Natural killer cell (primary cell): ENCODE measurements around the gene GSTM3. TPM values are rescaled to one million over a fixed set of nuclear protein-coding genes. Genes with fewer than 3 reads are reported as not detected.

Experiments used
- ATAC-seq, 3 donors: fragments of 150-1000 bp in 2 of 3; fragments of 200-7000 bp in 1 of 3; cut with Tn5 transposase; 1 replicate in 1 of 3; 2 replicates in 2 of 3; pipeline ENCODE4 v1.10.0; 2021; ENCODE audit warnings: mild to moderate bottlenecking in 2 of 3, moderate library complexity in 2 of 3
- DNase-seq, 2 donors: peaks; one replicate each; pipeline versions ENCODE4 v3.0.0 to v3.0.0-alpha.2; 2013 to 2021; ENCODE audit warnings: mixed read lengths in 1 of 2
- H3K27ac ChIP-seq: one replicate; pipeline ENCODE4 v1.5.1; 2013; ENCODE audit warnings: mild to moderate bottlenecking, low read length
- H3K27me3 ChIP-seq: one replicate; pipeline ENCODE4 v1.6.1; 2013; ENCODE audit warnings: low read length; ENCODE audit not compliant: control insufficient read depth, insufficient read depth
- H3K36me3 ChIP-seq: one replicate; pipeline ENCODE4 v1.6.1; 2013; ENCODE audit warnings: low read length; ENCODE audit not compliant: control insufficient read depth, insufficient read depth
- H3K4me1 ChIP-seq: one replicate; pipeline ENCODE4 v1.6.1; 2013; ENCODE audit warnings: low read length; ENCODE audit not compliant: control insufficient read depth, insufficient read depth
- H3K4me3 ChIP-seq: one replicate; pipeline ENCODE4 v1.5.1; 2013; ENCODE audit warnings: low read length
- H3K9me3 ChIP-seq: one replicate; pipeline ENCODE4 v1.6.1; 2013; ENCODE audit warnings: low read length; ENCODE audit not compliant: control insufficient read depth, insufficient read depth
- H3K27ac Mint-ChIP-seq, 2 donors: one replicate each; pipeline ENCODE4 v1.8.0; 2022; ENCODE audit warnings: mild to moderate bottlenecking in 2 of 2, mixed read lengths in 2 of 2, moderate library complexity in 1 of 2
- H3K27me3 Mint-ChIP-seq, 2 donors: one replicate each; pipeline ENCODE4 v1.8.0; 2022; ENCODE audit warnings: low read depth in 2 of 2, mixed read lengths in 2 of 2
- H3K36me3 Mint-ChIP-seq: one replicate; pipeline ENCODE4 v1.8.0; 2022; ENCODE audit warnings: mixed read lengths
- H3K4me1 Mint-ChIP-seq, 2 donors: one replicate each; pipeline ENCODE4 v1.8.0; 2022; ENCODE audit warnings: mixed read lengths in 2 of 2
- H3K4me3 Mint-ChIP-seq: one replicate; pipeline ENCODE4 v1.8.0; 2022; ENCODE audit warnings: mild to moderate bottlenecking, moderate library complexity, mixed read lengths
- H3K9me3 Mint-ChIP-seq, 2 donors: one replicate each; pipeline ENCODE4 v1.8.0; 2022; ENCODE audit warnings: mixed read lengths in 2 of 2
- WGBS: methylation state at CpG from one replicate; pipeline ENCODE4 v1.1.7; 2013; ENCODE audit warnings: missing lambda C conversion rate; ENCODE audit not compliant: insufficient coverage; 5-methylcytosine and 5-hydroxymethylcytosine counted together
- intact Hi-C: fragments of 100-400 bp; cut with micrococcal nuclease; formaldehyde crosslinking; loops from one replicate; pipeline ENCODE4 v1.14.2; 2022
- total RNA-seq, 4 donors: library from RNA; stranded (reverse); fragments of 120-200 nt in 1 of 4; gene quantifications; one replicate each; pipeline versions ENCODE4 v1.2.3 to v1.2.4, GENCODE V29; 2013 to 2022
- TF ChIP-seq, protein P1 (sequence below): fragments of 200-600 bp; IDR thresholded peaks from one replicate; pipeline ENCODE4 v1.8.0; 2022; ENCODE audit warnings: antibody characterized with exemption

Gene GSTM3
- total RNA-seq, 3 donors from 2014 or later (not counting 1 experiment from before 2014, with no cell fraction given) = 1.7 to 3.0 (median 3.0) TPM

DNA sequence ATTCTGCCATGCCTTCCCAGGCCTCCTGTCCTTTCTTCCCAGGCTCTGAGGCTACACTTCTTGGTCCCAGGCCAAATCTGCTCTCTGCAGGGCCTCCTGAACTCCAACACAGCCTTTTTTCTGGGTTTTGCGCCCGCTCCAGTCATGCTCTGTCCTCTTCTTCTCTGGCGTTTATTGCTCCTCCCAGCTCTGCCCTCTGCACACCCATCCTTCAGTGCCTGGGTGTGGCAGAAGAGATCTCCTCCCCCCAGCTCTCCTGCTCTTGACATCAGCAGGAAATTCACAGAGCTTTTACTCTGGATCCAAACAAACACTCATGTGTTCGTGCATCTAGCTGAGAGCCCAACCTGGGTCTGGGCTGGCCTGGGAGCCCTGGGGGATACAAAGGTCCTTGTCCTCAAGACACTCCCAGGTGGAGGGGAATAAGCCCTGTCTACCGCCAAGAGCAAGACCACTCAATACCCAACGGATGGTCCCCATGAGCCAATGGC, 45.7 kb upstream of the GSTM3 start:
- Mint-ChIP-seq H3K4me1 (peaks cover 51 to 57% of the 10 kb centered on the region in 2 donors), H3K4me3 (no peak overlapping the region), H3K9me3 (no peaks in the 10 kb centered on the region), H3K27ac (no peak overlapping the region), H3K27me3 (peaks cover 36 to 51% of the 10 kb centered on the region in 2 donors), H3K36me3 (no peaks in the 10 kb centered on the region)
- Histone ChIP-seq H3K27me3 (no peaks in the 10 kb centered on the region), H3K4me3 (no peak overlapping the region), H3K36me3 (no peaks in the 10 kb centered on the region), H3K27ac (no peak overlapping the region), H3K4me1 (peaks cover 47% of the 10 kb centered on the region), H3K9me3 (no peaks in the 10 kb centered on the region)
- DNase-seq (no peak), ATAC-seq (no peak)
- TF ChIP-seq, protein P1, sequence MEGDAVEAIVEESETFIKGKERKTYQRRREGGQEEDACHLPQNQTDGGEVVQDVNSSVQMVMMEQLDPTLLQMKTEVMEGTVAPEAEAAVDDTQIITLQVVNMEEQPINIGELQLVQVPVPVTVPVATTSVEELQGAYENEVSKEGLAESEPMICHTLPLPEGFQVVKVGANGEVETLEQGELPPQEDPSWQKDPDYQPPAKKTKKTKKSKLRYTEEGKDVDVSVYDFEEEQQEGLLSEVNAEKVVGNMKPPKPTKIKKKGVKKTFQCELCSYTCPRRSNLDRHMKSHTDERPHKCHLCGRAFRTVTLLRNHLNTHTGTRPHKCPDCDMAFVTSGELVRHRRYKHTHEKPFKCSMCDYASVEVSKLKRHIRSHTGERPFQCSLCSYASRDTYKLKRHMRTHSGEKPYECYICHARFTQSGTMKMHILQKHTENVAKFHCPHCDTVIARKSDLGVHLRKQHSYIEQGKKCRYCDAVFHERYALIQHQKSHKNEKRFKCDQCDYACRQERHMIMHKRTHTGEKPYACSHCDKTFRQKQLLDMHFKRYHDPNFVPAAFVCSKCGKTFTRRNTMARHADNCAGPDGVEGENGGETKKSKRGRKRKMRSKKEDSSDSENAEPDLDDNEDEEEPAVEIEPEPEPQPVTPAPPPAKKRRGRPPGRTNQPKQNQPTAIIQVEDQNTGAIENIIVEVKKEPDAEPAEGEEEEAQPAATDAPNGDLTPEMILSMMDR = no peak
- WGBS = 95% methylated on average over 6 of the region's 6 CpGs
- intact Hi-C loops = no loop called here

DNA sequence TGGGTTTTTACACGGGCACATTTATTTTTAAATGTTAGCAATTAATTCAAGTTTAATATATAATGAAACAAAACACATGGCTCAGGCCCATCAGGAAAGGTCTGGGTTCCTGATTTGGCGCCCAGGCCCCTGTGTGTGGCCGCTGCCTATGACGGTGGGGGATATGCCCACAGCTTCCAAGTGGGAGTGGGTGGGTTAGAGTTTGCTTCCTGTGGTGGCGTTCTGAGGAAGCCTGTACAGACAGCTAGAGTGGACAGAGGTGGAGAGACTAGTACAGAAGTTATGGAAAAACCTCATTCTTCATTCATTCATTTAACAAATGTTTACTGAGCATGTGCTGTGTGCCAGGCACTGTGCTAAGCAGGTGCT, 45.3 kb upstream of the GSTM3 start:
- Mint-ChIP-seq H3K27ac (no peak overlapping the region), H3K4me3 (no peak overlapping the region), H3K9me3 (no peaks in the 10 kb centered on the region), H3K27me3 (peaks cover 36 to 51% of the 10 kb centered on the region in 2 donors), H3K36me3 (no peaks in the 10 kb centered on the region), H3K4me1 (peaks cover 46 to 52% of the 10 kb centered on the region in 2 donors)
- H3K4me3 ChIP-seq = no peak overlapping the region
- intact Hi-C loops = no loop called here
- ATAC-seq (no peak), DNase-seq (no peak)
- H3K36me3 ChIP-seq = no peaks in the 10 kb centered on the region
- H3K27me3 ChIP-seq = no peaks in the 10 kb centered on the region
- no peak overlapping the region for H3K27ac ChIP-seq
- peaks cover 2% of the 10 kb centered on the region for H3K9me3 ChIP-seq
- WGBS = 84% methylated on average over 4 of the region's 5 CpGs
- TF ChIP-seq, protein P1 = no peak
- H3K4me1 ChIP-seq = peaks cover 42% of the 10 kb centered on the region

DNA sequence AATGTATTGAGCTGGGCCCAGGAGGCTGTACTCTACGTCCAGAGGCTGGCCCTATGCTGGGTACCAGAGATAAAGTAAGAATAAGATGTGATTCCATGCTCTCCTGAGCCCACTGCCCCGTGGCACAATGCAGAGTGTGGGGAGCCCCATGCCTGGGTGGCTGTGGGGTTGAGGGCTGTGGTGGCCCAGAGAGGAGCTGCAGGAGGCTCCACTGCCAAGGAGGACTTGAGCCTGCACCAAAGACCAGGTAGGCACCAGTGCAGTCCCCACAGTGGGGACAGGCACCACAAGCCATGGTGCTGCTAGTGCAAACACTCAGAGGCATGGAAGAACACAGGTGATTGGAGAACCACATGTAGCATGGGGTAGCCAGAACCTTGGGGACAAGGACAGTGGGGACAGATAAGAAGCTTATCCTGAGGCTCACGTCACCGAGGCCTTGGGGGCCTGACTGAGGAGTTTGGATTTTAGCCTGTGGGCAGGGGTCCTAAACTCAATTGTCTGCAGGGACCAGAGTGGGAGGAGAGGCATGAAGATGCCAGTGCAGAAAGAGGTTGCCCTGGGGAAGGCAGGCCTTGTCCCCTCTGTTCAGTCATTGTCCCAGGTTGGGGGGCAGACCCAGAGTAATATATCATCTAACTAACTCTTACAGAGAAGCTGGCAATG, 44.7 kb upstream of the GSTM3 start:
- H3K27ac Mint-ChIP-seq = no peak overlapping the region
- peaks cover 36 to 56% of the 10 kb centered on the region in 2 donors for H3K27me3 Mint-ChIP-seq

More for the DNA sequence above, 44.7 kb upstream of the GSTM3 start:
- Histone ChIP-seq H3K36me3 (no peaks in the 10 kb centered on the region), H3K4me1 (peaks cover 37% of the 10 kb centered on the region), H3K27ac (no peak overlapping the region), H3K4me3 (no peak overlapping the region), H3K9me3 (peaks cover 4% of the 10 kb centered on the region), H3K27me3 (no peaks in the 10 kb centered on the region)
- Mint-ChIP-seq H3K9me3 (no peaks in the 10 kb centered on the region), H3K4me1 (peaks cover 41 to 47% of the 10 kb centered on the region in 2 donors), H3K36me3 (no peaks in the 10 kb centered on the region), H3K4me3 (no peak overlapping the region)
- DNase-seq (no peak), ATAC-seq (no peak)
- 89% methylated on average over 4 of the region's 4 CpGs for WGBS
- intact Hi-C loops = no loop called here
- TF ChIP-seq, protein P1 = no peak
